Epithelial cell of prostate (primary cell): ENCODE results near the gene PRSS12.
A peak's percentile ranks its signal among the peaks of the same experiment; 100 is the strongest.

ENCODE experiments used
- DNase-seq: peaks from one replicate; pipeline ENCODE4 v3.0.0-alpha.2; 2011; ENCODE audit warnings: low read depth, low spot score
- H3K27ac ChIP-seq: fragments of 450-650 bp; 2 replicates; pipeline ENCODE4 v1.5.1; 2017; ENCODE audit warnings: mild to moderate bottlenecking

PRSS12 gene

DNA sequence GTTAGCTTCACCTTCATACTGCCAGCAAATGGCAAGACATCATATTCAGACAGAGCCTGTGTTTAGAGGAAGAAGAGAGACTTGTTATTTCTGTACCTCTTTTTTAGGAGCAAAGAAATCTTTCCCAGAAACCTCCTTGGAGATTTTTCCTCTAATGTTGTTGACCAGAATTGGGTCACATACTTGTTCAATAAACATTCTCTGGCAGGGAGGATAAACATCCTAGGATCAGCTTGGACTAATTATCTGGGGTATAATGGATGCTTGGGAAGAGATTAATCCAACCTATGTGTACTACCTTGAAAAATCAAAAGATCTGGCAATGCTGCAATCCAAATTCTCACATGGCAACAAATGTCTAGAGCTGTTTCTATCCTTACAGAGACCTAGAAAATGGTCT, 8.4 kb upstream of the PRSS12 start:
- H3K27ac ChIP-seq, result no peak overlapping the region
- DNase-seq, result no peak

DNA sequence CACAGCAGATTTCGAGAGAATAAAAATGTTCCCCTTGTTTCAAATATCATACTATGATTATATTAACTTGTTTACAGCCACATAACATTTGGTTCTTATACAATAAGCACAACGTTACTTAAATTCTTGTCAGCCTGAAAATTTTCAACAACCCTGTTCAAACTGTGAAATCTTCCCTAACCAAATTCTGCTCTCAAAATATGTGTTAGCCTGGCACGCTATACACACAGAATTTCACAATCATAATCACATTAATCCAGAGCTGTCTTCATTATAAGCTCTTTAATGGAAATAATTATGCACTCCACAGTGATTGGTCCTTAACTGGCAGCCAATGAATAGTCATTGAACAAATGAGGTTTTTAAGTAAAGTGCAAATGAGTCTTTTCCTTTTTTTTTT, 7.3 kb upstream of the PRSS12 start:
- no peak overlapping the region for H3K27ac ChIP-seq
- DNase-seq, result no peak

DNA sequence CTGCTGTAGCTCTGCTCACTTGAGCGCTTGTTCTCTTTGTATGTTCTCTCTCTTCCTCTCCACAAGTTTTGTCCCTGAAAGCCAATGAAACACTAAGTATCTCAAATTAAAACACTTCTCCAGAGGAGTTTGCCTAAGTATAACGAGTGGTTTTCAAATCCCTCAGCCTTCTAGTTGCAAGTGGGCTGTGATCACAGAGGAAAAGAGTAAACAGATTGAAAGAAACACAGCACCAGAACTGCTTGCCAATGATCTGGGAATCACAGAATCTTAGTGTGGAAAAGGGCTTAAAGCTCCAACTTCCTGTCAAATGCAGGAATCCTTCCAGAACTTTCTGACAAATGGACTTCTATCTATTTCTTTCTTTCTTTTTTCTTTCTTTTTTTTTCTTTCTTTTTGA, 4.8 kb upstream of the PRSS12 start:
- H3K27ac ChIP-seq, result no peak overlapping the region
- no peak for DNase-seq

DNA sequence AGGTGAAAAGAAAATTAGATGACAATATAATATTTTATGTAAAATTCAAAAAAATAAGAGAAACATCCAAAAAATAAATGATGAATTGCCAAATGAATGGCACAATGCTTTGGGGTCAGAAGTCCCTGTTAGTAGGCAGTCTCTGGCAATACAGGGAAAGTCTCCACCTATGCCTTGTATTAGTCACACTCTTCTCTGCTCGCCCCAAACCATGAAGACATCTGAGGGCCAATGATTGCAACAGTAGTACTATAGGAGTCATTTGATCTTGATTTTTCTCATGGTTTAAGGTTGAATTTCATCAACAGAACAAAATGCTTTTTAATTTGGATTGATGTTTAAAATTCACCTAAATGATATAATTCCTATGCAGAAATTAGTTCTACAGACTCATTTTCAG, 3.9 kb upstream of the PRSS12 start:
- DNase-seq, result no peak

DNA sequence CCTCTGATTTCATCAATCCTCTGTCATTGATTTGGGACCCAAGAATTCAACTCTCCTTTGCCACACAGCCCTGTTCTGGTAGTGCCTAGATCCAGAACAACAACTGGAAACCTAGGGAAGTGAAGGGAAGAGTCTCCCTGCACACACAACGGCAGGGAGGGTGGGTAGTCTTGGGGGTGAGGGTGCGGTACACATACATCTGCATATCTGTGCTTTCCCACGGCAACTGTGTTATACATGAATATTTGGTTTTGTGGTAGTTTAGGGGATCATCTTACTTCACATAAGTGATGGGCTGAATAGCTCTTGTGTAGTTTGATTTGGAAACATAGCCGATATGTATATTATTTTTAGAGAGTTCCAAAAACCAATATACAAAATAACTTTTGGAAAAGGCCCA, 3.3 kb upstream of the PRSS12 start:
- H3K27ac ChIP-seq, result no peak overlapping the region
- DNase-seq, result no peak

More for the DNA sequence above, 3.9 kb upstream of the PRSS12 start:
- H3K27ac ChIP-seq, result no peak overlapping the region

DNA sequence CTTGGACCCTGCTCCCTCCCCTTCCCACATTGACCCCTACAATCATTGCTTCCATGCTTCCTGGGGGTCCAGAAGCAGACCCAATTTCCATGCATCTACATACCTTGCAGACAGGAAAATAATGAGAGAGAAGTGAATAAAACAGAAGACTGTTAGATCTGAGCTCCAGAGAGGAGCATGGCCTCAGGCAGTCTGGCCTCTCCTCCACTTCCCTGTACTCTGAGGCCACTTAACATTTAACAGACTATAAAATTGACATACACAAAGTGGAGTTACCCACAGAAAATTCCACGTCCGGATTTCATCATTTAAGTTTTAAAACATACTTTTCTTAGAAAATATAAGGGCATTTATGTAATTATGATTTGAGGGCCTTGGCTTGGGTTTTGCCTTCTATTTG, 2.1 kb upstream of the PRSS12 start:
- no peak for DNase-seq
- H3K27ac ChIP-seq, result no peak overlapping the region

DNA sequence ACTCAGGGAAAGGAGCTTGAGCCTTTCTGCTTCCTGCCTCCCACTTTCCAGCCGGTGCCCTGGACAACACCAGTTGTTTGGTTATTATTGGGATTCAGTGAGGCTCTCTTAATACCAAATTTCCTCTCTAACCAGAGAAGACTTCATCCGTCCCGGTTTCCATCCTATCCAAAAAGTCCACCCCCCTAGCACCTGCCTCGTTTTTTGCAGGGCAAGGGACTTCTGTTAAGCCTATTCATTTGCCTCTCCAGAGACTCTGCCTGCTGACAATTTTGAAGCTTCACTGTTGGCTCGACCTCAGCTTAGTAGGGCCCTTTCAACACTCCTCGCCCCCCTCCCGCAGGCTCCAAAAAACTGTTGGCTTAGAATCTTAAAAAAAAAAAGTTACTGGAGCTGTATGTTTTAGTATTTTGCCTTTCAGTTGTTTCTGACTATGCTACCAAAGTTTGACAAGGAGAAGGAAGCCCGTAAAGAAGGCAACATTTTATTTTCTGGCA, 779 bp upstream of the PRSS12 start:
- no peak overlapping the region for H3K27ac ChIP-seq
- DNase-seq, result no peak

DNA sequence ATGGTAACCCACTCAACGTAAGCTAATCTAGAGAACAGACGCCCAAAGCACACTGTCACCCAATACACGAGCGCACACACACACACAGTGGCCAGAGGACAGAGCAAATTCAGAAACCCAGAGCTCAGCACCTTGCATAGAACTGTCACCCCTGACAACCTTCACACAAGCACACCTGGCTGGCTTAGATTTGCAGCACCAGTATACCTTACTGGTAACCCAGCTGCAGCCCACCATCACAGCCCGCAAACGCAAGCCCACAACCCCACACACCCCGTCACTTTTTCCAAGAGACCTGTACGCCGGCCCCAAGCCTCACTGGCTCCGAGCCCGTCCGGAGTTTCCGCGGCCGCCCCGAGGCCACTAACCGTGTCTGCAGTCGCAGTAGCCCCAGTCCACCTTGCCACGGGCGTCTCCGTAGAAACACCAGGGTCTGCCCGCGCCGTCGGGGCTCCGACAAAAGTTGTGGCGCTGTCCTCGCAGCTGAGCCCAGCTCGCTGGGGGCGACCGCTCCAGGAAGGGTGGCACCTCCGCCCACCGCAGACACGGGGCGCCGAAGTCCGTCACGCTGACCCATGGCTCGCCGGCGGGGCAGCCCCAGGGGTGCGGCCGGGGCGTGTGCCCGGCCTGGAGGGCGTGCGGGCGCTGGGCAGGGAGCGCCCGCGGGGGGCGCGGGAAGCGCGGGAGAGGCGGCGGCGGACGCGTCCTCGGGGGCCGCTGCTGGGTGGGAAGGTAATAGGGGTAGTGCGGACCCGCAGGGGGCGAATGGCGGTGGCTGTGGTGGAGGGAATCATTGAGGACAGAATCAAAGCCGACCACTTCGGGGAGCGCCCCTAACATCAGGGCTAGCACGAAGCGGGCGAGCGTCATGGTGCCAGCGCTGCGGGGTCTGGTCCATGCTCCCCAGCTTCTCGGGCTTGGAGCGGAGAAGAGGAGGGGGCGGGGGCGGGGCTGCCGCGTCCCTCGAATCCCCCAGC, 664 bp downstream of the PRSS12 start:
- DNase-seq, result no peak
- H3K27ac ChIP-seq, result no peak overlapping the region

DNA sequence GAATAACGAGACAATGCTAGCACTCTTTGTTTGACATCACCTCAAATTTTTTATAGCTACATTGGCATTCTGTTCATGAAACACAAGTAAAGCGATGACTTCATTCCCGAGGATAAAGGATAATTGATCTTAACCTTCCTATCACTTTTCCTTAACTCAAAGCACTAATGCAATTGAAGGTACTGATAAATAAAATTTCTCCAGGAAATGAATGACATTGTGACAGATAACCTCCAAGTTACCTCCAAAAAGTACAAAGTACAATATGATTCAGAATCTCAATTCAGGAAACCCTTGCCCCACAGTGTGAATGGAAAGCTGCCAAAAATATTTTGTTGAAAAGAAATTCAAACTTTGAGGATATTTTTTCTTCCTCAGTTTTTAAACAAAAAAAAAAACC, 1.8 kb downstream of the PRSS12 start:
- no peak for DNase-seq
- no peak overlapping the region for H3K27ac ChIP-seq

DNA sequence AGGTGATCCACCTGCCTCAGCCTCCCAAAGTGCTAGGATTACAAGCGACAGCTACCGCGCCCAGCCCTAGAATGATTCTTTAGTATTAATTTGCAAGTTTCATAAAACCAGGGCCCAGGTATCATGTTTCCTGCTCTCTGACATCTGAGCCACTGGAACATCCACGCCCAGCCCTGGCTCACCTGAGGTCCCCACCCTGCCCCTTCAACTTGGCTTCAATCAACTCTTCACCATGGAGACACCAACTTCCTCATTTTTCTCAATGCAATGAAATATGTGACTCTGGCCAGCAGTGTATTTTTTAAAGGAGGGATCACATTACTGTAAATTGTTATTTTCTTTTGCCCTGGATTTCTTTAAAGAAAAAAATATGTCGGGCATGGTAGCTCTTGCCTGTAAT, 3.9 kb downstream of the PRSS12 start:
- DNase-seq, result no peak
- H3K27ac ChIP-seq, result peak overlapping the region; percentile 57

DNA sequence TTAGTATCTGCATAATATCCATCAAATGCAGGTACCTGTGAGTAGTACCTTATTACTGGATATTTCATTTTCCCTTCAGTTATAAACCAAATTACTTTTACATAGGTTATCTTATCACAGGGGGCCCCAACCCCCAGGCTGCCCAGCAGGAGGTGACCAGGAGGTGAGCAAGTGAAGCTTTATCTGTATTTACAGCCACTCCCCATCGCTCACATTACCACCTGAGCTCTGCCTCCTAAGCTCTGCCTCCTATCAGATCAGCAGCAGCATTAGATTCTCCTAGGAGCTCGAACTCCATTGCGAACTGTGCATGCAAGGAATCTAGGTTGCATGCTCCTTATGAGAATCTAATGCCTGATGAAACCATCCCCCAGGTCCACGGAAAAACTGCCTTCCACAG, 6.3 kb downstream of the PRSS12 start:
- H3K27ac ChIP-seq, result no peak overlapping the region
- no peak for DNase-seq

DNA sequence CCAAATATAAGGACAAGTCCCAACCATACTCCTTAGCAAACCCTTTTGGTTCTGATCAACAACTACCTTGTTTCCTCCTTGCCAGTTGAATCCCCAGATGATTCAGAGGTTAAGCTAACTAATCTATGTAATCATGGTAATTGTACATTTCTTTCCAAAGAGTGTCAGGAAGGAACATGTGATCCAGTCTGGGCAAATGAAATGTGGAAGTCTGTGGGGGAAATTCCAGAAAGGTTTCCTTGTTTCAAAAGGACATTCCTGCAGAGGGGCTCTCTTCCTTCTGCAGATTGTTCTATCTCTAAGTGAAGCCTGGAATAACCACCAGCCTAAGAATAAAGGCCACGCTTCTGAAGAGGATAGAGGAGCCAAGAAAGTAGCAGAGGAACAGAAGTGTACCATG, 7.0 kb downstream of the PRSS12 start:
- no peak for DNase-seq
- peak overlapping the region; percentile 45 for H3K27ac ChIP-seq

DNA sequence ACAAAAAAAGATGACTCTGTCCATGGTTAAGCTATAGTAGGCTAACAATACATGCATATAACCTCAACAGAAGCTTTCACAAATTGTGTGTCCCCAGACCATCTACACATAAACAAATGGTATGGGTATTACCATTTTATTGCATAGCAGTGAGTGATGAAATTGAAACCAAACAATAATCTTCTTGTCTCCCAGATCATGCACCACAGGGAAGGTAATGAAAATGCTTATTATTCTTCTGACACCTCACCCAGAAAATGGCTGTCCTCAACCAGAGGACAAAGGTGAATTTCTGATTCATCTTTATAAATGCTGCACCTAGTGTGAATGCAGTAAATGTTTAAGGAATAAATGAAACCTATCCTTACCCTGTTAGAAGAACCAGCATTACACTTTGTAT, 8.0 kb downstream of the PRSS12 start:
- peak overlapping the region; percentile 45 for H3K27ac ChIP-seq
- DNase-seq, result no peak

DNA sequence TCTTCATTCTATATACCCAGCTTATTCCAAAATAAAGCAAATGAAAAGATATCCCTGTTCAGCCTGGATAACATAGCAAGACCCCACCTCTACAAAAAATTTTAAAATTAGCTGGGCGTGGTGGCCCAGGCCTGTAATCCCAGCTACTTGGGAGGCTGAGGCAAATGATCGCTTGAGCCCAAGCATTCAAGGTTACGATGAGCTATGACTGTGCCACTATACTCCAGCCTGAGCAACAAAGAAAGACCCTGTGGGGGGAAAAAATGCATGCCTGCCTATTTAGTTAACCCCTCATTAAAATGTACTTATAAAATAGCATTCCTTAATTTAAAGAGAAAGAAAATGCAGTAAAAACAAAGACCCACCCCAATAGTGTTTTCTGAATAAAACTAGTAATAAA, 9.3 kb downstream of the PRSS12 start:
- H3K27ac ChIP-seq, result no peak overlapping the region
- DNase-seq, result no peak

DNA sequence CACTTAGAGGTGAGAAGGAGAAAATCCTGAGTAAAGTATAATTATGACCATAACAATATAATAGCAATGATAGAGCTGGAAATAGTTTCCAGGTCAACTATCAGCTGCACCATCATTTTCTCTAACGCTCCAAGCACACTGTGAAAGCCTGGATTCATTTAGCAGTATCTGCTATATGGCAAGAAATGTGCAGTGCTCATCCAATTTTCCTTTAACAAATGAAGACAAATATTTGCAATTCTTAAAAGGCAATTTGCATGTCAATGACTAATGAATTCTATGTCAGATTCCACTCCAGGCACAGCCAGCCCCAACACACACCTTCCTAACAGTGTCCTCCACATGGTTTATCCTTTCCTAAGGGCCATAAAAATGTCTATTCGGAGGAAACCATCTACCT, 12.7 kb downstream of the PRSS12 start:
- H3K27ac ChIP-seq, result peak overlapping the region; percentile 36
- DNase-seq, result no peak

DNA sequence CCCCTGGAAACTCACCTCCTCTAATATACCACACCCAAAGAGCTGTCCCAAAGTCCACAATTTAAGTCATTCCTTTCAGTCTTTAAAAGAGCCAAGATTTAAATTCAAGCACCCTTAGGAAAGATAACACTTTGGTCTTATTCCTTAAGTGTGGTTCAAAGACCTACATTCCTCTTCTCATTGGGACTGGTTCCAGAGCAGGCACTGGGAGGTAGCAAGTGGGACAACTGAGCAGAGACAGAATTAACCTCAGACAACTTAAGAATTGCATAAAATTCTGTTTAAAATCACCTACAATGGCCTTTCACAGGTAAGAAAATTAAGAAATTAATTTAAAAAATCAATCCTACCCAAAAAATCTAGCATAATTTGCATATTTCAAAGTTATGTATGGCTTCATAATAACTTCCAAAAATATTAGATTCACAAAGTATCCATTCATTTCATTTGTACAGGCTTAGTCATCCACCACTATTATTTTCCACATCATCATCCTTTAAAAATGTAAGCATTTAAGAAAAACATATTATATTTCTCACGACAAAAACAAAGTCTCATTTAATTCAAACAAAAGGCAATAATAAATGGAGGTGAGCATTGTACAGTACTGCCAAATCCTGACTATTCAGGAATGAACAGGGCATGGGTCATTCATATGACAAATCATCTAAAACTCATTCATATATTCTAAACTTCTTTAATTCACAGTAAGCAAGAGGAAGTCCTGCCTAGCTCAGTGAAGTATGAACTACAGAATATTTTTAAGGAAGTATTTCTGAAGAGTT, 13.6 kb downstream of the PRSS12 start:
- DNase-seq, result no peak

DNA sequence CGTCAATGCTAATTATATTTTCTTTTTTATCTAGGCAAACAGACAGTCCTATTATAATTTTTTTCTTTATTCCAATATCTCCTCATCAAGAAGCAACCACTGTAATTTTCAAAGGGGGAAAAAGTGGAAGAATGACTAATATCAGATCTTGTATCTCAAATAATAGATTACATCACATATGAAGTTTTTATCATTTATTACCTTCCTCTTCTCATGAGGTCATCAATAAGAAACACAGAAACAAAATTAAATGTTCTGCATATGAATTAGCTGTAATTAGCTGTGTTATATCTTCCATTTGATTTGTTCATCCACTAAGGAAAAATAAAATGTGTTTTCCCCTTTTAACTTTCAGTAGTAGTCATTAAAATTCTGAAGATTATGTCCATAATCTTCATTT, 14.3 kb downstream of the PRSS12 start:
- DNase-seq, result no peak
- H3K27ac ChIP-seq, result no peak overlapping the region

More for the DNA sequence above, 13.6 kb downstream of the PRSS12 start:
- peak overlapping the region; percentile 36 for H3K27ac ChIP-seq

DNA sequence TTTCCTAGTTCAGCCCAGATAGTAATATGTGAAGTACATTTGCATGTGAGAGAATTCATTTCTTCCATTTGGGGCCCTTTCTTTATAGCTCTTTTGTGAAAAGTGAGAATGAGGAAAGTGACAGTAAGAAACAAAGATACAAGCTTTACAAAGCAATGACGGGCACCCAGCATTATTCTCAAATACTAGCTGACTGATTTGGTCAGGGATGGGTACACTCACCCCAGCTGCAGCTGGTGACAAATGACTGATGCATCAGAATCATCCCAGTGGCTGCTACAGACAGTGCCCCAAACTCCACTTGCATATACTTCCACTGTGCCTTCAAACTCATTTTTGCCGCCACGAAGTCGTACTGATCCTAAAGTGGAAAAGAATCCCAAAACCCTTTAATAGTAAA, 14.8 kb downstream of the PRSS12 start:
- H3K27ac ChIP-seq, result no peak overlapping the region
- no peak for DNase-seq

DNA sequence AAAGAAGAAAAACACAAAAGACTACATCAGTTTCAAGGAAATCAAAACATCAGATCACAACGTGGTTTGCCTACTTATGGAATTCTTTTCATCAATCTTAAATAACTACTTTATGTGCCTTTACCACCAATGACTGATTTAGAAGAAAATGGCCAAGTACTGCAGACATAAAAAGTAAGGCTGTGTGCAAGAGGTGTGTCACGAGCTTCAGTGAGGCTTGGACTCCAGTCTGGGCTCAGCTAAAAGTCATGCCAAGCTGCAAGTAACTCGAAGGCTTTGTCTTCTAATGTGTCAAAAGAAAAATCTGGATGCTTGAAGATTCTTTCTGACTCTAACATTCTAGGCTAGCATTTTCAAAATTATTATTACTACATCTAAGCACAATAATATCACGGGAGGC, 17.0 kb downstream of the PRSS12 start:
- no peak for DNase-seq

DNA sequence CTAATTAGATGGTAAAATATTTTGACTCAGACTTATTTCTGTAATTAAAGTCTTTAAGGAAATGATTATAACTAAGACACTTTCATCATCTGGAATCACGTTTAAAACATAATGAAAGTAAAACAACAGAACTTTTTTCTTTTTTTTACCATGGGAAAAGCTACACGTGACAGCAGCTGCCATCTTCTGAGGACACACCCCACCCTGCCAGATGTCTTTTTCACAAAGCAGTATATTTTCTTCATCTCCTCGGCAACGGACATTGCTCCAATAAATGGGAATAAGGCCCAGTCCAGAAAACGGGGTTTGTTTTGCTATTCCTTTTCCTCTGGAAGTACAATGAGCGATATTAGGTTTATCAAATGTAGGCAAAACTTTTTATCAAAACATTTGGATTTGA, 17.5 kb downstream of the PRSS12 start:
- DNase-seq, result no peak
- H3K27ac ChIP-seq, result no peak overlapping the region

More for the DNA sequence above, 17.0 kb downstream of the PRSS12 start:
- H3K27ac ChIP-seq, result no peak overlapping the region

DNA sequence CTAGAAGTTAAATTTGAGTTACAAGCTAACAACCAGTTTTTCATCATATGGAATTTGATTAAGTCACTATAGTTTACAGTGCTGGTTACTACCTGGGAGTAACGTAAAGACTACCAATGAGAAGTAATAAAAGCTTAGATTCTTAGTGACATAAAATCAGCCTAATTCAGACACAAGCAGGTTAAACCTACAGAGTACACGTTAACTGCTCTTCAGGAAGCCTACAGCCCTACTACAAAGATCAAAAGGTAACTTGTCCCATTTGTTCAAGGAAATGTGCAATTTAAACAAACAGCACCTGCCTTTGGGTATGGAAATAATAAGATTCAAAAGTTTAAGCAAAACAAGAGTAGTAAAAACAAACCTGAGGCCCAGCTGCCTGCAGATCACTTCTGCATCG, 21.5 kb downstream of the PRSS12 start:
- DNase-seq, result no peak
- H3K27ac ChIP-seq, result no peak overlapping the region
